IMR-90 (cell line): Measurements from ENCODE around the gene CACNA1F.

Experiments used
- CEBPB ChIP-seq: IDR thresholded peaks from 2 replicates; pipeline ENCODE4 v1.6.1; 2012; ENCODE audit warnings: low read depth, low read length, improper control_type of control experiment
- MAFK ChIP-seq: IDR thresholded peaks from 2 replicates; pipeline ENCODE4 v1.6.1; 2012; ENCODE audit warnings: low read depth, low read length, improper control_type of control experiment
- MXI1 ChIP-seq: IDR thresholded peaks from 2 replicates; pipeline ENCODE4 v1.6.1; 2012; ENCODE audit warnings: low read depth, mild to moderate bottlenecking, low read length, moderate library complexity, borderline replicate concordance
- POLR2A ChIP-seq: IDR thresholded peaks from 2 replicates; pipeline ENCODE4 v1.6.1; 2012; ENCODE audit warnings: mild to moderate bottlenecking, low read depth, low read length
- RAD21 ChIP-seq: IDR thresholded peaks from 2 replicates; pipeline ENCODE4 v1.6.1; 2012; ENCODE audit warnings: low read length, improper control_type of control experiment
- RCOR1 ChIP-seq: IDR thresholded peaks from 2 replicates; pipeline ENCODE4 v1.6.1; 2012; ENCODE audit warnings: mild to moderate bottlenecking, low read length, improper control_type of control experiment; ENCODE audit not compliant: insufficient replicate concordance
- RFX5 ChIP-seq: IDR thresholded peaks from 2 replicates; pipeline ENCODE4 v1.8.0; 2012; ENCODE audit warnings: low read depth, mild to moderate bottlenecking, low read length, moderate library complexity
- SMC3 ChIP-seq: fragments of 150-350 bp; IDR thresholded peaks from 2 replicates; pipeline ENCODE4 v1.6.1; 2016; ENCODE audit warnings: low read depth, mild to moderate bottlenecking, antibody characterized with exemption, low read length, moderate library complexity
- TF ChIP-seq, protein P1 (sequence below): conservative IDR thresholded peaks from 2 replicates; pipeline ENCODE4 v1.5.1; 2012; ENCODE audit warnings: mild to moderate bottlenecking, low read depth, low read length, improper control_type of control experiment

GRCh38 chrX:49212209-49212608 is 20.9 kb downstream of the CACNA1F start:
- TF ChIP-seq MXI1 (no peak), POLR2A (no peak), RAD21 (no peak), RFX5 (no peak), MAFK (no peak), SMC3 (no peak), RCOR1 (no peak), CEBPB (no peak)
- TF ChIP-seq, protein P1, sequence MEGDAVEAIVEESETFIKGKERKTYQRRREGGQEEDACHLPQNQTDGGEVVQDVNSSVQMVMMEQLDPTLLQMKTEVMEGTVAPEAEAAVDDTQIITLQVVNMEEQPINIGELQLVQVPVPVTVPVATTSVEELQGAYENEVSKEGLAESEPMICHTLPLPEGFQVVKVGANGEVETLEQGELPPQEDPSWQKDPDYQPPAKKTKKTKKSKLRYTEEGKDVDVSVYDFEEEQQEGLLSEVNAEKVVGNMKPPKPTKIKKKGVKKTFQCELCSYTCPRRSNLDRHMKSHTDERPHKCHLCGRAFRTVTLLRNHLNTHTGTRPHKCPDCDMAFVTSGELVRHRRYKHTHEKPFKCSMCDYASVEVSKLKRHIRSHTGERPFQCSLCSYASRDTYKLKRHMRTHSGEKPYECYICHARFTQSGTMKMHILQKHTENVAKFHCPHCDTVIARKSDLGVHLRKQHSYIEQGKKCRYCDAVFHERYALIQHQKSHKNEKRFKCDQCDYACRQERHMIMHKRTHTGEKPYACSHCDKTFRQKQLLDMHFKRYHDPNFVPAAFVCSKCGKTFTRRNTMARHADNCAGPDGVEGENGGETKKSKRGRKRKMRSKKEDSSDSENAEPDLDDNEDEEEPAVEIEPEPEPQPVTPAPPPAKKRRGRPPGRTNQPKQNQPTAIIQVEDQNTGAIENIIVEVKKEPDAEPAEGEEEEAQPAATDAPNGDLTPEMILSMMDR: no peak
